ENCODE data around the gene SUSD3.

SUSD3 gene

DNA sequence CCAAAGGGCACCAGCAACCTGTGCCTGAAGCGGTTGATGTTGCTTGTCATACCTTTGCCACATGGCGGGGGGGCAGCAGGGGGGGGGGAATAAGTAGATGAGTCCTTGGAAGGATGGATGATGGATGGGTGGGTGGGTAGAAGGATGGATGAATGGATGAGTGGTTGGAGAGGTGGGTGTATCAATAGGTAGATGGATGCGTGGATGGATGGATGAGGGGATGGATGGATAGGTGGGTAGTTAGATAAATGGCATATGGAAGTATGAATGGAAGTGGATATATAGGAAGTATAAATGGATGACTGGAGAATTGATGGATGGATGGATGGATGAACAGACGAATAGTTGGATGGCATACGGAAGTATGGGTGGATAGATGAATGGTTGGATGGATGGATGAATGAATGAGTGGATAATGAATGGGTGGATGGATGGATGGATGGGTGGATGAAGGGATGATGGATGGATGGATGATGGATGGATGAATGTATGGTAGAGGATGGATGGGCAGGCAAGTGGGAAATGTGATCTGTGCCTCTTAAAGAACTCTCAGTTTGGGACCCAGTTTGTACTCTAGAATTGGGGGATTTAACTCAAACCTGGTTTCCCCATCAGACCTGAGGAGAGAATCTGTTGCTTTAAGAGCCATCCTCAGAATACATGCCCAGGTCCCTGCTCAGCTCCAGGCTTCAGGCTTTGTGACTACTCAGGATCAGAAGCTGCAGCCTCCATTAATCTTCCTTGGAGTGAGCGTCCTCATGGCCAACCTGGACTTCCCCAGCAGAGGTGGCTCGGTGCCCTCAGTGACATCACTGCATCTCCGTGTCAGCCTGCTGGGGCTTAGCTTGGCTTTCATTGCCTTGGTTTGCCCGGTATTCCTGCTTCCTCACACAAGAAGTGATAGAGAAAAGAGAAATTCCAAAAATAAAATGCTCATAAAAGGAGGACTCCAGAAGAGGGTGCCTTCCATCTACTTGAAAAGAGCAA is 27.6 kb upstream of the SUSD3 start:
- TF ChIP-seq ZFX (IDR thresholded peaks at IDR 0.05) (no peak), CTCF (conservative IDR thresholded peaks at IDR 0.05) (no peak)
- no peak overlapping the region for H3K27ac ChIP-seq

GRCh38 chr9:93031629-93032430 is 26.7 kb upstream of the SUSD3 start:
- TF ChIP-seq ZFX (IDR thresholded peaks at IDR 0.05), result no peak
- TF ChIP-seq CTCF (conservative IDR thresholded peaks at IDR 0.05), result no peak
- H3K27ac ChIP-seq, result no peak overlapping the region

- TF ChIP-seq CTCF (conservative IDR thresholded peaks at IDR 0.05), result no peak
- TF ChIP-seq ZFX (IDR thresholded peaks at IDR 0.05), result no peak
- no peak overlapping the region for H3K27ac ChIP-seq
Observed at GRCh38 chr9:93032545-93032944, 26.0 kb upstream of the SUSD3 start.

DNA sequence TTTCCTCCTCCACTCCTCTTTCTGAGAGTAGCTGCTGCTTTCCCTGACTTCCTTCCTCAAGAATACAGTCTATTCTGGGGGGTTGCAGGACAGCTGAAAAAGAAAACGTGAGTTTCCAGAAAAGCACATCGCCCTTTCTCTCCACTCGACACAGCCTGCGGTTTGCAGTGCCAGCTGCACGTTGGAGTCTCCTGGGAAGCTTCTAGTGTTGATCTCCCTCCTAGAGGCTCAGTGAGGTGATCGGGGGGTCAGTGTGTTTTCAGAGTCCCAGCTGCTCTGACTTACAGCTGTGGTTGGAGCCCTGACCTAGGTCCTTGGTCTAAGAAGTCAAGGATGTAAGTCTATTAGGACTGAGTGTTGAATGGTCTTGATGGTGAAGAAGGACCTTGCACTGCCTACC is 25.0 kb upstream of the SUSD3 start:
- no peak overlapping the region for H3K27ac ChIP-seq
- TF ChIP-seq ZFX (IDR thresholded peaks at IDR 0.05) (no peak), CTCF (conservative IDR thresholded peaks at IDR 0.05) (no peak)

GRCh38 chr9:93035106-93035660 is 23.3 kb upstream of the SUSD3 start:
- no peak overlapping the region for H3K27ac ChIP-seq
- TF ChIP-seq CTCF (conservative IDR thresholded peaks at IDR 0.05), result no peak
- no peak for TF ChIP-seq ZFX (IDR thresholded peaks at IDR 0.05)

DNA sequence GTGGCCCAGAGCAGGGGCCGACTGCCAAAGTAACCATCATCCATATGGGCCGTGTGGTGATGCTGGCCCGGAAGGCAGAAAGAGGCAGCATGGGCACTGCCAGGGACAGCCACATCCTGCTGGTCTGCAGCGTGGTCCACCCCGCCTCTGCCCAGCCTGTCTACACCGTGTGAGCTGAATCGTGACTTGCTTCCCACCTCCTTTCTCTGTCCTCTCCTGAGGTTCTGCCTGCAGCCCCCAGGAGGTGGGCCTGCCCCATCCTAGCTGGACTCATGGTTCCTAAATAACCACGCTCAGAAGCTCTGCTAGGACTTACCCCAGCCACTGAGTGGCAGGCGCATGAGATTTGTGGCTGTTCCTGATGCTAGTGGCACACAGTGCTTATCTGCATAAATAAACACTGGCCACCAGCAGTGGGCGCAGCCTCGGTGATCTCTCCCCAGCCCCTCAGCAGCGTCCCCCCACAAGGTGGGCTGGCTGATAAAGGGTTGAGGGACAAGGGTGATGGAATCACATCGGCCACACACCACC is 22.6 kb upstream of the SUSD3 start:
- TF ChIP-seq ZFX (IDR thresholded peaks at IDR 0.05), result no peak
- no peak for TF ChIP-seq CTCF (conservative IDR thresholded peaks at IDR 0.05)
- no peak overlapping the region for H3K27ac ChIP-seq
